Measurements from ENCODE around the gene SLN. TPM values are rescaled to one million over a fixed set of nuclear protein-coding genes. Genes with fewer than 3 reads are reported as not detected.

The SLN gene
- total and polyA plus RNA-seq, 9 of the 15 experiments (the other 6 are each of a cell fraction or from before 2014, with no cell fraction given) = not detected

GRCh38 chr11:107751082-107751481 lies 39.2 kb upstream of the SLN start (continued):
- TF ChIP-seq TEAD4 (IDR thresholded peaks at IDR 0.05; ENCODE audit: low read length) (no peak), TEAD4 (CRISPR knock-in tag; IDR thresholded peaks at IDR 0.05; ENCODE audit: borderline replicate concordance) (no peak), XRCC5 (IDR thresholded peaks at IDR 0.05; ENCODE audit: low read depth, low read length) (no peak), CHD7 (IDR thresholded peaks at IDR 0.05; ENCODE audit: low read depth, low read length) (no peak), GTF2E2 (tag; IDR thresholded peaks at IDR 0.05) (no peak), PHTF2 (CRISPR knock-in tag; IDR thresholded peaks at IDR 0.05) (no peak)
